K562 (cell line): ENCODE data around the gene CCL5.

ENCODE experiments used
- CEBPZ ChIP-seq: fragments of 150-350 bp; IDR thresholded peaks from 2 replicates; pipeline ENCODE4 v1.6.1; 2014; ENCODE audit warnings: low read depth, mild to moderate bottlenecking, low read length, borderline replicate concordance
- NCOA6 ChIP-seq: fragments of 450-650 bp; IDR thresholded peaks from 2 replicates; pipeline ENCODE4 v1.6.1; 2017; ENCODE audit warnings: mild to moderate bottlenecking
- RCOR1 ChIP-seq, 2 experiments: IDR thresholded peaks; 2 replicates each; pipeline ENCODE4 v1.6.1; 2012; ENCODE audit warnings: low read depth in 2 of 2, low read length in 2 of 2, borderline replicate concordance in 1 of 2, improper control_type of control experiment in 1 of 2
- ZNF695 ChIP-seq: fragments of 450-650 bp; formaldehyde crosslinking; IDR thresholded peaks from 2 replicates; pipeline ENCODE4 v1.4.0; 2020; ENCODE audit warnings: mild to moderate bottlenecking, moderate library complexity

- TF ChIP-seq ZNF695 = no peak
- no peak for TF ChIP-seq NCOA6
- no peak for TF ChIP-seq CEBPZ
- TF ChIP-seq RCOR1 (IDR thresholded peaks at IDR 0.05; ENCODE audit: borderline replicate concordance in 1 of 2, low read depth in 2 of 2, low read length in 2 of 2) = no peak
Observed at GRCh38 chr17:35872196-35872980, 7.8 kb downstream of the CCL5 start.
